ENCODE results near the gene MEIOC.

- TF ChIP-seq EZH2 (IDR thresholded peaks at IDR 0.05; ENCODE audit: borderline replicate concordance, insufficient read depth, low read depth, low read length, poor library complexity, severe bottlenecking) = no peak
- TF ChIP-seq CTCF (IDR thresholded peaks at IDR 0.05) = no peak
Measured at GRCh38 chr17:44688200-44688599, 31.9 kb downstream of the MEIOC start.

Data from B cell (primary cell).